WTC11 (cell line): ENCODE results near the gene FBP1.

Experiments used
- MXD4 ChIP-seq: fragments of 250-450 bp; sonication (Bioruptor Pico); IDR thresholded peaks from 2 replicates; pipeline ENCODE4 v1.8.0; 2021; ENCODE audit warnings: mild to moderate bottlenecking, moderate library complexity, borderline replicate concordance
- TEAD4 ChIP-seq: sonication (generic); formaldehyde crosslinking; IDR thresholded peaks from 2 replicates; pipeline ENCODE4 v1.8.0; 2022; ENCODE audit warnings: mild to moderate bottlenecking, missing genetic modification reagents
- TF ChIP-seq, protein P1 (sequence below): fragments of 200-600 bp; IDR thresholded peaks from 2 replicates; pipeline ENCODE4 v1.8.0; 2022; ENCODE audit warnings: antibody characterized with exemption
- TF ChIP-seq, protein P2 (sequence below): sonication (generic); formaldehyde crosslinking; conservative IDR thresholded peaks from 2 replicates; pipeline ENCODE4 v1.8.1; 2022; ENCODE audit warnings: mild to moderate bottlenecking, missing genetic modification reagents
- TF ChIP-seq, protein P3 (sequence below): sonication (generic); formaldehyde crosslinking; IDR thresholded peaks from 2 replicates; pipeline ENCODE4 v1.8.0; 2023; ENCODE audit warnings: missing genetic modification reagents
- TF ChIP-seq, protein P4 (sequence below): sonication (generic); formaldehyde crosslinking; conservative IDR thresholded peaks from 2 replicates; pipeline ENCODE4 v1.8.1; 2023; ENCODE audit warnings: mild to moderate bottlenecking, low read depth, missing genetic modification reagents, moderate library complexity
- TF ChIP-seq, protein P5 (sequence below): sonication (generic); formaldehyde crosslinking; IDR thresholded peaks from 2 replicates; pipeline ENCODE4 v1.8.1; 2022; ENCODE audit warnings: low read depth, mild to moderate bottlenecking, moderate library complexity, missing genetic modification reagents, borderline replicate concordance

DNA sequence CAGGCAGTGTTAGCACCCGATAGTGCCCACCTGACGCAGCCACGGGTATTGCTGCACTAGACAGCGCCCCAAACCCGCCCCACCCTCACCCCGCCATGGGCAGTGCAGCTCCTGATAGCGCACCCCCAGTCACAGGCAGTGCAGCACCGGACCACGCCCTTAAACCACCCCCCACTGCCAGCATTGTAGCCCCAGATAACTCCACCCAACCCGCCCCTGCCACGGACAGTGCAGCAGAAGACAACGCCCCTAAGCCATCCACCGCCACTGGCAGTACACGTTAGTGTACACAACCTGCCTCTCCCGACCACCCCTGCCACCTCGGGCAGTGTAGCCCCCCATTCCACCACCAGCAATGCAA lies 85.3 kb downstream of the FBP1 start:
- TF ChIP-seq, protein P1, sequence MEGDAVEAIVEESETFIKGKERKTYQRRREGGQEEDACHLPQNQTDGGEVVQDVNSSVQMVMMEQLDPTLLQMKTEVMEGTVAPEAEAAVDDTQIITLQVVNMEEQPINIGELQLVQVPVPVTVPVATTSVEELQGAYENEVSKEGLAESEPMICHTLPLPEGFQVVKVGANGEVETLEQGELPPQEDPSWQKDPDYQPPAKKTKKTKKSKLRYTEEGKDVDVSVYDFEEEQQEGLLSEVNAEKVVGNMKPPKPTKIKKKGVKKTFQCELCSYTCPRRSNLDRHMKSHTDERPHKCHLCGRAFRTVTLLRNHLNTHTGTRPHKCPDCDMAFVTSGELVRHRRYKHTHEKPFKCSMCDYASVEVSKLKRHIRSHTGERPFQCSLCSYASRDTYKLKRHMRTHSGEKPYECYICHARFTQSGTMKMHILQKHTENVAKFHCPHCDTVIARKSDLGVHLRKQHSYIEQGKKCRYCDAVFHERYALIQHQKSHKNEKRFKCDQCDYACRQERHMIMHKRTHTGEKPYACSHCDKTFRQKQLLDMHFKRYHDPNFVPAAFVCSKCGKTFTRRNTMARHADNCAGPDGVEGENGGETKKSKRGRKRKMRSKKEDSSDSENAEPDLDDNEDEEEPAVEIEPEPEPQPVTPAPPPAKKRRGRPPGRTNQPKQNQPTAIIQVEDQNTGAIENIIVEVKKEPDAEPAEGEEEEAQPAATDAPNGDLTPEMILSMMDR = no peak
- TF ChIP-seq, protein P2, sequence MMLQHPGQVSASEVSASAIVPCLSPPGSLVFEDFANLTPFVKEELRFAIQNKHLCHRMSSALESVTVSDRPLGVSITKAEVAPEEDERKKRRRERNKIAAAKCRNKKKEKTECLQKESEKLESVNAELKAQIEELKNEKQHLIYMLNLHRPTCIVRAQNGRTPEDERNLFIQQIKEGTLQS (CRISPR knock-in tag) = no peak
- TF ChIP-seq, protein P3, sequence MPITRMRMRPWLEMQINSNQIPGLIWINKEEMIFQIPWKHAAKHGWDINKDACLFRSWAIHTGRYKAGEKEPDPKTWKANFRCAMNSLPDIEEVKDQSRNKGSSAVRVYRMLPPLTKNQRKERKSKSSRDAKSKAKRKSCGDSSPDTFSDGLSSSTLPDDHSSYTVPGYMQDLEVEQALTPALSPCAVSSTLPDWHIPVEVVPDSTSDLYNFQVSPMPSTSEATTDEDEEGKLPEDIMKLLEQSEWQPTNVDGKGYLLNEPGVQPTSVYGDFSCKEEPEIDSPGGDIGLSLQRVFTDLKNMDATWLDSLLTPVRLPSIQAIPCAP (CRISPR knock-in tag) = no peak
- TF ChIP-seq, protein P4, sequence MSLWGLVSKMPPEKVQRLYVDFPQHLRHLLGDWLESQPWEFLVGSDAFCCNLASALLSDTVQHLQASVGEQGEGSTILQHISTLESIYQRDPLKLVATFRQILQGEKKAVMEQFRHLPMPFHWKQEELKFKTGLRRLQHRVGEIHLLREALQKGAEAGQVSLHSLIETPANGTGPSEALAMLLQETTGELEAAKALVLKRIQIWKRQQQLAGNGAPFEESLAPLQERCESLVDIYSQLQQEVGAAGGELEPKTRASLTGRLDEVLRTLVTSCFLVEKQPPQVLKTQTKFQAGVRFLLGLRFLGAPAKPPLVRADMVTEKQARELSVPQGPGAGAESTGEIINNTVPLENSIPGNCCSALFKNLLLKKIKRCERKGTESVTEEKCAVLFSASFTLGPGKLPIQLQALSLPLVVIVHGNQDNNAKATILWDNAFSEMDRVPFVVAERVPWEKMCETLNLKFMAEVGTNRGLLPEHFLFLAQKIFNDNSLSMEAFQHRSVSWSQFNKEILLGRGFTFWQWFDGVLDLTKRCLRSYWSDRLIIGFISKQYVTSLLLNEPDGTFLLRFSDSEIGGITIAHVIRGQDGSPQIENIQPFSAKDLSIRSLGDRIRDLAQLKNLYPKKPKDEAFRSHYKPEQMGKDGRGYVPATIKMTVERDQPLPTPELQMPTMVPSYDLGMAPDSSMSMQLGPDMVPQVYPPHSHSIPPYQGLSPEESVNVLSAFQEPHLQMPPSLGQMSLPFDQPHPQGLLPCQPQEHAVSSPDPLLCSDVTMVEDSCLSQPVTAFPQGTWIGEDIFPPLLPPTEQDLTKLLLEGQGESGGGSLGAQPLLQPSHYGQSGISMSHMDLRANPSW (CRISPR knock-in tag) = no peak
- TF ChIP-seq TEAD4 (no peak), MXD4 (CRISPR knock-in tag) (no peak)
- TF ChIP-seq, protein P5, sequence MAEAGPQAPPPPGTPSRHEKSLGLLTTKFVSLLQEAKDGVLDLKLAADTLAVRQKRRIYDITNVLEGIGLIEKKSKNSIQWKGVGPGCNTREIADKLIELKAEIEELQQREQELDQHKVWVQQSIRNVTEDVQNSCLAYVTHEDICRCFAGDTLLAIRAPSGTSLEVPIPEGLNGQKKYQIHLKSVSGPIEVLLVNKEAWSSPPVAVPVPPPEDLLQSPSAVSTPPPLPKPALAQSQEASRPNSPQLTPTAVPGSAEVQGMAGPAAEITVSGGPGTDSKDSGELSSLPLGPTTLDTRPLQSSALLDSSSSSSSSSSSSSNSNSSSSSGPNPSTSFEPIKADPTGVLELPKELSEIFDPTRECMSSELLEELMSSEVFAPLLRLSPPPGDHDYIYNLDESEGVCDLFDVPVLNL (CRISPR knock-in tag) = no peak
